K562 (cell line): Measurements from ENCODE around the gene MAST1. TPM values are rescaled to one million over a fixed set of nuclear protein-coding genes. Genes with fewer than 3 reads are reported as not detected.

Experiments used
- ATAC-seq: fragments of 200-7000 bp; cut with Tn5 transposase; 3 replicates; pipeline ENCODE4 v1.9.1; 2020; ENCODE audit warnings: moderate library complexity
- BruUV-seq: library from RNA; stranded (reverse); fragments of 400-500 nt; replicated peaks from 2 replicates; lab custom pipeline; 2021; lab: Mats Ljungman, UMichigan
- CTCF ChIA-PET: fragments of 300-600 bp; formaldehyde crosslinking; extraction: SDS; loops from one replicate; lab custom pipeline; 2021; ENCODE audit warnings: low intra/inter-chr PET ratio; lab: Yijun Ruan, JAX
- POLR2A ChIA-PET: fragments of 300-600, 350-650 bp; sonication (Branson Sonifier 250); formaldehyde crosslinking; extraction: SDS; loops from one replicate; lab custom pipeline; 2021; ENCODE audit warnings: antibody characterized with exemption, inconsistent platforms; lab: Yijun Ruan, JAX
- DNase-seq, 4 experiments: peaks; one replicate each; pipeline versions ENCODE4 v3.0.0 to v3.0.0-alpha.2; 2011 to 2018; ENCODE audit warnings: low spot score in 3 of 4, mixed read lengths in 3 of 4; ENCODE audit errors: extremely low read depth in 1 of 4
- FAIRE-seq: peaks from 2 replicates; lab custom pipeline; 2011; peaks lifted over from hg19 to GRCh38; lab: Jason Lieb, UNC
- H2AFZ ChIP-seq: 2 replicates; pipeline ENCODE4 v1.6.0; 2011; ENCODE audit warnings: low read depth, low read length, control low read depth, inconsistent platforms
- H3K27ac ChIP-seq: fragments of 200-600 bp; 3 replicates; pipeline ENCODE4 v1.8.0; 2011; ENCODE audit warnings: low read depth, mild to moderate bottlenecking, control low read depth, inconsistent platforms, low read length, moderate library complexity, mixed read lengths; ENCODE audit errors: extremely low read depth
- H3K27me3 ChIP-seq, 2 experiments: fragments of 300-600 bp in 1 of 2; 2 replicates in 1 of 2; 3 replicates in 1 of 2; pipeline versions ENCODE4 v1.6.0 to v1.8.0; 2011; ENCODE audit warnings: inconsistent platforms in 2 of 2, low read length in 2 of 2, mild to moderate bottlenecking in 1 of 2, mixed read lengths in 1 of 2, moderate library complexity in 1 of 2; ENCODE audit not compliant: control insufficient read depth in 2 of 2, insufficient read depth in 2 of 2
- H3K36me3 ChIP-seq: fragments of 300-600 bp; 3 replicates; pipeline ENCODE4 v1.8.0; 2011; ENCODE audit warnings: mild to moderate bottlenecking, low read length, inconsistent platforms; ENCODE audit not compliant: control insufficient read depth, insufficient read depth
- H3K4me1 ChIP-seq, 2 experiments: fragments of 200-600 bp in 1 of 2; replicated peaks in 1 of 2; 2 replicates in 1 of 2; 3 replicates in 1 of 2; pipeline versions ENCODE4 v1.5.1 to v1.8.0; 2011; ENCODE audit warnings: inconsistent platforms in 2 of 2, low read length in 2 of 2, mild to moderate bottlenecking in 1 of 2, mixed read lengths in 1 of 2, moderate library complexity in 1 of 2; ENCODE audit not compliant: control insufficient read depth in 2 of 2, insufficient read depth in 2 of 2
- H3K4me2 ChIP-seq: 2 replicates; pipeline ENCODE4 v1.6.1; 2011; ENCODE audit warnings: low read length, control low read depth, inconsistent platforms, mixed read lengths; ENCODE audit not compliant: insufficient read depth
- H3K4me3 ChIP-seq: fragments of 200-600 bp; sonication (generic), shearing (Covaris generic); 2 replicates; pipeline ENCODE4 v1.5.1; 2016; ENCODE audit warnings: control low read depth, inconsistent platforms
- H3K79me2 ChIP-seq: fragments of 200-600 bp; 3 replicates; pipeline ENCODE4 v1.8.0; 2011; ENCODE audit warnings: low read length, inconsistent platforms; ENCODE audit not compliant: control insufficient read depth, insufficient read depth
- H3K9ac ChIP-seq, 2 experiments: 2 replicates each; pipeline versions ENCODE4 v1.6.0 to v1.6.1; 2011; ENCODE audit warnings: low read depth in 2 of 2, low read length in 2 of 2, control low read depth in 1 of 2, inconsistent platforms in 1 of 2, mild to moderate bottlenecking in 1 of 2, mixed read lengths in 1 of 2; ENCODE audit not compliant: insufficient read depth in 1 of 2
- H3K9me1 ChIP-seq: one replicate; pipeline ENCODE4 v1.6.0; 2011; ENCODE audit warnings: inconsistent platforms, mild to moderate bottlenecking, low read length, moderate library complexity; ENCODE audit not compliant: control insufficient read depth, insufficient read depth
- H3K9me3 ChIP-seq: replicated peaks from 2 replicates; pipeline ENCODE4 v1.5.1; 2011; ENCODE audit warnings: low read depth, low read length, inconsistent platforms; ENCODE audit not compliant: control insufficient read depth, insufficient read depth
- H4K20me1 ChIP-seq: replicated peaks from 2 replicates; pipeline ENCODE4 v1.6.1; 2011; ENCODE audit warnings: low read length, inconsistent platforms, mixed read lengths; ENCODE audit not compliant: control insufficient read depth, insufficient read depth
- CHD4 ChIP-seq: fragments of 200-600 bp; sonication (generic); IDR thresholded peaks from 3 replicates; pipeline ENCODE4 v1.6.1; 2012; ENCODE audit warnings: low read depth, mild to moderate bottlenecking, mixed read lengths, low read length, inconsistent platforms; ENCODE audit not compliant: insufficient read depth, insufficient replicate concordance, poor library complexity, severe bottlenecking
- ZBTB40 ChIP-seq, 2 experiments: fragments of 450-650 bp in 1 of 2; sonication (generic) in 1 of 2; formaldehyde crosslinking in 1 of 2; IDR thresholded peaks; 2 replicates each; pipeline versions ENCODE4 v1.7.1 to v1.9.0; 2016 to 2022; ENCODE audit warnings: inconsistent platforms in 1 of 2, mild to moderate bottlenecking in 1 of 2, missing genetic modification reagents in 1 of 2
- WGBS: fragments of 100-300 bp; shearing (Covaris generic); methylation state at CpG from one replicate; pipeline ENCODE4 v1.1.6; 2016; ENCODE audit warnings: low coverage, mixed read lengths; ENCODE audit not compliant: insufficient coverage; ENCODE audit errors: missing lambda C conversion rate; 5-methylcytosine and 5-hydroxymethylcytosine counted together
- in situ Hi-C: fragments of 300-500 bp; cut with MboI; formaldehyde crosslinking; loops from 4 replicates; pipeline ENCODE4 v1.15.0; 2018; ENCODE audit warnings: inconsistent platforms, mixed read lengths
- intact Hi-C: fragments of 100-400 bp; cut with micrococcal nuclease; formaldehyde crosslinking; loops from 2 replicates; pipeline ENCODE4 v1.14.2; 2022
- polyA plus RNA-seq, 8 experiments: library from polyadenylated mRNA; depleted of rRNA in 4 of 8; stranded (reverse) in 5 of 8; unstranded in 3 of 8; fragments of >200 nt; fragmentation: Nextera tagmentation in 2 of 8; fragmentation: Illumina TruSeq in 1 of 8; extraction: Ambion mirVana in 2 of 8; extraction: Trizol in 1 of 8; gene quantifications; 2 replicates each; pipeline versions ENCODE4 v1.2.1 to v1.2.3, GENCODE V29; 2011 to 2014; ENCODE audit warnings: inconsistent platforms in 1 of 8, missing spikeins in 1 of 8
- total RNA-seq, 7 experiments: library from RNA; depleted of rRNA in 6 of 7; stranded (reverse); fragments of >200 nt in 6 of 7; fragmentation: Illumina TruSeq in 2 of 7; extraction: Trizol in 2 of 7; gene quantifications; 2 replicates each; pipeline versions ENCODE4 v1.2.1 to v1.2.3, GENCODE V29; 2011 to 2021; ENCODE audit warnings: low replicate concordance in 1 of 7
- TF ChIP-seq, protein P1 (sequence below), 2 experiments: fragments of 250-450 bp in 1 of 2; fragments of 450-650 bp in 1 of 2; sonication (Bioruptor Pico) in 1 of 2; IDR thresholded peaks; 2 replicates each; pipeline versions ENCODE4 v1.6.1 to v1.8.0; 2016 to 2021; ENCODE audit warnings: mild to moderate bottlenecking in 2 of 2, moderate library complexity in 2 of 2, missing compliant biosample characterization in 1 of 2, missing genetic modification characterization in 1 of 2
- TF ChIP-seq, protein P2 (sequence below), 3 experiments: fragments of 200-800 bp in 1 of 3; sonication (Bioruptor generic) in 1 of 3; sonication (generic) in 1 of 3; formaldehyde crosslinking in 1 of 3; IDR thresholded peaks; 2 replicates each; pipeline versions ENCODE4 v1.6.1 to v1.8.0; 2016 to 2022; ENCODE audit warnings: mild to moderate bottlenecking in 2 of 3, missing compliant biosample characterization in 2 of 3, missing genetic modification characterization in 2 of 3, missing genetic modification reagents in 1 of 3

Gene MAST1
- total and polyA plus RNA-seq, 9 of the 15 experiments (the other 6 are each of a cell fraction or from before 2014, with no cell fraction given), result 0.48 to 10.3 (median 3.9) TPM

DNA sequence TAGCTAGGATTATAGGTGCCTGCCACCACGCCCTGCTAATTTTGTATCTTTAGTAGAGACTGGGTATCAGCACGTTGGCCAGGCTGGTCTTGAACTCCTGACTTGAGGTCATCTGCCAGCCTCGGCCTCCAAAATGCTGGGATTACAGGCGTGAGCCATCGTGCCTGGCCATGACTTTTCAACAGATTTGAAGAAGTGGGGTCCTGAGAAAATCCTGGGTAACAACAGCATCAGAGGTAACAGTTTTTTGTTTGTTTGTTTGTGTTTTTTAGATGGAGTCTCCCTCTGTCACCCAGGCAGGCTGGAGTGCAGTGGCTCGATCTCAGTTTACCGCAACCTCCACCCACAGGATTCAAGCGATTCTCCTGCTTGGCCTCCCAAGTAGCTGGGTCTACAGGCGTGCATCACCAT, 43.3 kb upstream of the MAST1 start:
- Histone ChIP-seq H3K9ac (no peak overlapping the region; a peak in 1 of 4 replicates), H3K36me3 (peaks cover 23% of the 10 kb centered on the region; the same call in 2 of the 3 replicates), H3K9me3 (no peaks in the 10 kb centered on the region), H4K20me1 (peaks cover 13% of the 10 kb centered on the region; the same call in 1 of the 2 replicates), H3K27me3 (no peaks in the 10 kb centered on the region), H3K79me2 (peaks cover 41% of the 10 kb centered on the region), H3K9me1 (no peaks in the 10 kb centered on the region), H3K4me2 (no peak overlapping the region), H3K27ac (no peak overlapping the region), H3K4me1 (peaks cover 27 to 65% of the 10 kb centered on the region in 2 experiments), H3K4me3 (no peak overlapping the region), H2AFZ (no peak overlapping the region)
- ChIA-PET CTCF (interaction anchor here (1.0 to 1.3 kb wide), 2 partner anchors 17 to 19 kb away, joined by 3 to 8 read pairs; partner anchors contain the start of gene HOOK2), POLR2A (interaction anchor here (0.6 to 2.3 kb wide), 10 partner anchors 11 to 1267 kb away, joined by 3 to 14 read pairs (median 4); partner anchors contain the start of gene RNASEH2A)
- intact Hi-C loops, result loop anchor here (10.0 kb wide), 1 partner anchor 230 kb away; no protein-coding TSS in a partner anchor
- in situ Hi-C loops, result loop anchor here (5.0 kb wide), 1 partner anchor 83 kb away; no protein-coding TSS in a partner anchor
- no peak for TF ChIP-seq ZBTB40 (IDR thresholded peaks at IDR 0.05)
- no peak for TF ChIP-seq ZBTB40 (CRISPR knock-in tag; IDR thresholded peaks at IDR 0.05)
- TF ChIP-seq, protein P1, sequence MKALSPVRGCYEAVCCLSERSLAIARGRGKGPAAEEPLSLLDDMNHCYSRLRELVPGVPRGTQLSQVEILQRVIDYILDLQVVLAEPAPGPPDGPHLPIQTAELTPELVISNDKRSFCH (CRISPR knock-in tag; IDR thresholded peaks at IDR 0.05), result no peak
- TF ChIP-seq, protein P1 (tag; IDR thresholded peaks at IDR 0.05), result no peak
- no peak for TF ChIP-seq CHD4
- TF ChIP-seq, protein P2, sequence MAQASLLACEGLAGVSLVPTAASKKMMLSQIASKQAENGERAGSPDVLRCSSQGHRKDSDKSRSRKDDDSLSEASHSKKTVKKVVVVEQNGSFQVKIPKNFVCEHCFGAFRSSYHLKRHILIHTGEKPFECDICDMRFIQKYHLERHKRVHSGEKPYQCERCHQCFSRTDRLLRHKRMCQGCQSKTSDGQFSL (CRISPR knock-in tag; IDR thresholded peaks at IDR 0.05), result no peak
- TF ChIP-seq, protein P2 (tag; IDR thresholded peaks at IDR 0.05), result no peak
- DNase-seq, result no peak
- FAIRE-seq, result no peak
- 89% methylated on average over 9 of the region's 9 CpGs for WGBS
- BruUV-seq, result no TSS peak
- no peak for ATAC-seq
